ENCODE measurements around the gene MAGI2.
A peak's percentile ranks its signal among the peaks of the same experiment; 100 is the strongest.

MAGI2 gene

GRCh38 chr7:78234634-78235033 lies 1218.8 kb downstream of the MAGI2 start:
- no peak overlapping the region for H3K27ac ChIP-seq

GRCh38 chr7:78232806-78233205 lies 1220.7 kb downstream of the MAGI2 start:
- no peak overlapping the region for H3K27ac ChIP-seq
- no peak for DNase-seq (ENCODE audit: low spot score)
- ChIA-PET CTCF (no interaction called here), POLR2A (ENCODE audit: low non-redundant PET) (no interaction called here)
- TF ChIP-seq, protein P1, sequence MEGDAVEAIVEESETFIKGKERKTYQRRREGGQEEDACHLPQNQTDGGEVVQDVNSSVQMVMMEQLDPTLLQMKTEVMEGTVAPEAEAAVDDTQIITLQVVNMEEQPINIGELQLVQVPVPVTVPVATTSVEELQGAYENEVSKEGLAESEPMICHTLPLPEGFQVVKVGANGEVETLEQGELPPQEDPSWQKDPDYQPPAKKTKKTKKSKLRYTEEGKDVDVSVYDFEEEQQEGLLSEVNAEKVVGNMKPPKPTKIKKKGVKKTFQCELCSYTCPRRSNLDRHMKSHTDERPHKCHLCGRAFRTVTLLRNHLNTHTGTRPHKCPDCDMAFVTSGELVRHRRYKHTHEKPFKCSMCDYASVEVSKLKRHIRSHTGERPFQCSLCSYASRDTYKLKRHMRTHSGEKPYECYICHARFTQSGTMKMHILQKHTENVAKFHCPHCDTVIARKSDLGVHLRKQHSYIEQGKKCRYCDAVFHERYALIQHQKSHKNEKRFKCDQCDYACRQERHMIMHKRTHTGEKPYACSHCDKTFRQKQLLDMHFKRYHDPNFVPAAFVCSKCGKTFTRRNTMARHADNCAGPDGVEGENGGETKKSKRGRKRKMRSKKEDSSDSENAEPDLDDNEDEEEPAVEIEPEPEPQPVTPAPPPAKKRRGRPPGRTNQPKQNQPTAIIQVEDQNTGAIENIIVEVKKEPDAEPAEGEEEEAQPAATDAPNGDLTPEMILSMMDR (conservative IDR thresholded peaks at IDR 0.05; ENCODE audit: low read depth): no peak

More at GRCh38 chr7:78234634-78235033, 1218.8 kb downstream of the MAGI2 start:
- POLR2A ChIA-PET (ENCODE audit: low non-redundant PET): no interaction called here
- CTCF ChIA-PET: no interaction called here
- DNase-seq (ENCODE audit: low spot score): no peak
- TF ChIP-seq, protein P1 (conservative IDR thresholded peaks at IDR 0.05; ENCODE audit: low read depth): no peak

DNA sequence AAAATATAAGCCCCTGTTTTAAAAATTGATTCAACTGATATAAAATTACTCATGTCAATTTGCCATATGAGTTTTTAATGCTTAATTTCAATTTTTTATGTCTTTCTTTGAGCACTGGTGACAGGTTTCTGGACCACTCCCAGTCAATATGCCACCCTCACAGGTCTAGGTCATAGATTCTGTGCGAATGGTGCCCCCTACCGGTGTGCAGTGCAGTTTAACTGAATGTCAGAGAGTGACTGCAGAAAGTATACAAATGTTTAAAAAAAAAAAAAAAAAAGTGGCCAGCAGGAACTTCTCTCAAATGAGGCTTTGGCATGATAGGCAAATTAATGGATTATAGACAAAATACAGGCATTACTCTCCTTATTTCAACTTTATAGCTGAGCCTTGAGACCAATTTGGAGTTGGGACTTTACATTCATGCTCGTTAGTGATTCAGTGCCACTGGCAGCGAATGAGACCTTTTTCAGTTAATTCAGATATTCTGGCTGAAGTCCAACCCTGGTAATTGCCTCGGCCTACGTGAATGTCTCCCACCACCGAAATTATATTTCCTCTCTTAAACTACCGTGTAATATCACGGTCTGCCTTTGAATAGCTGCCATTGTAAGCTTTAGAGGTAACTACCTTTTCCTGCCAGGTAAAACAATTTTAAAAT lies 1227.3 kb downstream of the MAGI2 start:
- no peak overlapping the region for H3K27ac ChIP-seq
- TF ChIP-seq, protein P1 (conservative IDR thresholded peaks at IDR 0.05; ENCODE audit: low read depth): peak; percentile 40; the same call in 1 of the 2 replicates
- ChIA-PET CTCF (interaction anchor here (0.6 to 1.2 kb wide), 6 partner anchors 27 to 456 kb away, joined by 3 to 8 read pairs (median 5); no protein-coding TSS in a partner anchor), POLR2A (ENCODE audit: low non-redundant PET) (no interaction called here)
- no peak for DNase-seq (ENCODE audit: low spot score)

DNA sequence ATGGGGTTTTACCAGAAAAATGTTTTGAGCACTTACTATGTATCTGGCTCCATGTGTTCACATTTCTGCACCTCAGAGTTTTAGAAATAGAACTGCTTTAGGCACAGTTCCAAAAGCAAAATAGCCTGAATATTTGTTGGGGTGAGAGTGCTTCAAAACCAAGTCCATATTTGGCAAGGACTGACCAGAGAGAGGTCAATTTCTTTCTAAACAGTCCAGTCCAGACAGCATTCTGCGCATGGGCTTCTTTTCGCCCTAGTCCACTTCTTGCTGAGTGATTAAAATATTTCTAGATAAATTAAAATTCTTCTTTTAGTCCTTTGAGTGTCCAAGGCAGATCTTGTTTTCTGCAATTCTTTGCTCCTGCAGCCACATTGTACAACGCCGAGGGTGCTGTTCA lies 1227.9 kb downstream of the MAGI2 start:
- ChIA-PET CTCF (no interaction called here), POLR2A (ENCODE audit: low non-redundant PET) (no interaction called here)
- H3K27ac ChIP-seq: no peak overlapping the region
- TF ChIP-seq, protein P1 (conservative IDR thresholded peaks at IDR 0.05; ENCODE audit: low read depth): no peak
- no peak for DNase-seq (ENCODE audit: low spot score)

DNA sequence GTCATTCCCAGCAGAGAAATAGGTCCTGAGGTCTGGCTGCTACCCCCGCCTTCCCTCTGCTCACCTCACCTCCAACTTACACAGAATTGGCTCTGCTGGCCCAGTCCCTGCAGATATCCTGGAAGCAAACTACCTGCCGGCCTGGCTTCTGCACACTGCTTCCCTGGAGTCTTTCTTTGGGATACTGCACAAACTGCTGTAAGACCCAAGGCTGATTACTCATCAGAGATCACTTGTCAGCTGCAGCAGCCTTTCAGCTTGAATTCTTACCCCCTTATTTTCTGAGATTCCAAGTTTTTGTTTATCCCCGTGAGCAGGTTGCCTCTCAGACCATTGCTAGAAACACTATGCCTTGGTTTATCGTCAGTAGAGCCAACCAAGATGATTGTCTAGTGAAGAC lies 1228.5 kb downstream of the MAGI2 start:
- ChIA-PET CTCF (no interaction called here), POLR2A (ENCODE audit: low non-redundant PET) (no interaction called here)
- DNase-seq (ENCODE audit: low spot score): no peak
- H3K27ac ChIP-seq: no peak overlapping the region
- TF ChIP-seq, protein P1 (conservative IDR thresholded peaks at IDR 0.05; ENCODE audit: low read depth): no peak

GRCh38 chr7:78223598-78223997 lies 1229.9 kb downstream of the MAGI2 start:
- DNase-seq (ENCODE audit: low spot score): no peak
- TF ChIP-seq, protein P1 (conservative IDR thresholded peaks at IDR 0.05; ENCODE audit: low read depth): no peak
- CTCF ChIA-PET: interaction anchor here (0.6 kb wide), 1 partner anchor 15 kb away, joined by 3 read pairs; no protein-coding TSS in a partner anchor
- H3K27ac ChIP-seq: no peak overlapping the region
- POLR2A ChIA-PET (ENCODE audit: low non-redundant PET): no interaction called here
